ENCODE results near the gene TBC1D5.

- TF ChIP-seq POLR2A (IDR thresholded peaks at IDR 0.05; ENCODE audit: low read depth, low read length) (no peak), POLR2AphosphoS5 (IDR thresholded peaks at IDR 0.05; ENCODE audit: low read depth, low read length) (no peak), TAF1 (IDR thresholded peaks at IDR 0.05; ENCODE audit: low read depth, low read length) (no peak), POU2F2 (IDR thresholded peaks at IDR 0.05; ENCODE audit: low read depth, low read length) (no peak), SPI1 (IDR thresholded peaks at IDR 0.05; ENCODE audit: low read depth, low read length) (no peak), PAX5 (IDR thresholded peaks at IDR 0.05; ENCODE audit: insufficient read depth, low read length, severe bottlenecking) (no peak)
Observed at GRCh38 chr3:17584066-17584465, 158.4 kb downstream of the TBC1D5 start.
